Retina (tissue), 1 donor: ENCODE results near the gene CFAP100.

Source experiments
- DNase-seq: peaks from one replicate; pipeline ENCODE4 v3.0.0-alpha.2; 2016

The CFAP100 gene

GRCh38 chr3:126357295-126358037 lies 37.2 kb upstream of the CFAP100 start, which contains the start of gene KLF15:
Gene KLF15 (minus strand): TSS chr3:126357408. CDS start chr3:126352922, 4,486 bp downstream.
- peak; percentile 86 for DNase-seq

- DNase-seq = no peak
Observed at GRCh38 chr3:126358038-126358815, 36.5 kb upstream of the CFAP100 start.

- no peak for DNase-seq
Observed at GRCh38 chr3:126358816-126359181, 35.9 kb upstream of the CFAP100 start.

- DNase-seq = no peak
Observed at GRCh38 chr3:126360046-126360713, 34.5 kb upstream of the CFAP100 start.

- DNase-seq = no peak
Observed at GRCh38 chr3:126360714-126361060, 34.0 kb upstream of the CFAP100 start.

GRCh38 chr3:126361211-126361610 lies 33.5 kb upstream of the CFAP100 start:
- DNase-seq = no peak

- DNase-seq = no peak
Observed at GRCh38 chr3:126364130-126364695, 30.5 kb upstream of the CFAP100 start.

GRCh38 chr3:126364731-126365301 lies 29.9 kb upstream of the CFAP100 start:
- no peak for DNase-seq

- no peak for DNase-seq
Observed at GRCh38 chr3:126365351-126366277, 29.1 kb upstream of the CFAP100 start.

- no peak for DNase-seq
Observed at GRCh38 chr3:126367316-126367805, 27.3 kb upstream of the CFAP100 start.

GRCh38 chr3:126369490-126369889 lies 25.2 kb upstream of the CFAP100 start:
- DNase-seq = no peak

- no peak for DNase-seq
Observed at GRCh38 chr3:126370055-126370454, 24.7 kb upstream of the CFAP100 start.

- no peak for DNase-seq
Observed at GRCh38 chr3:126370606-126371005, 24.1 kb upstream of the CFAP100 start.

- DNase-seq = no peak
Observed at GRCh38 chr3:126371096-126371705, 23.5 kb upstream of the CFAP100 start.

GRCh38 chr3:126372413-126373145 lies 22.1 kb upstream of the CFAP100 start:
- DNase-seq = no peak

GRCh38 chr3:126373146-126373613 lies 21.5 kb upstream of the CFAP100 start:
- DNase-seq = no peak

- no peak for DNase-seq
Observed at GRCh38 chr3:126373682-126374601, 20.8 kb upstream of the CFAP100 start.

GRCh38 chr3:126375835-126376331 lies 18.8 kb upstream of the CFAP100 start:
- no peak for DNase-seq

GRCh38 chr3:126376444-126376843 lies 18.3 kb upstream of the CFAP100 start:
- no peak for DNase-seq
